ENCODE measurements around the gene KRTAP10-4.
"Not testable (repeated sequence)": the region's sequence is repeated elsewhere in the genome, so short reads cannot be mapped to it uniquely, and the experiment has no call there.

The KRTAP10-4 gene

DNA sequence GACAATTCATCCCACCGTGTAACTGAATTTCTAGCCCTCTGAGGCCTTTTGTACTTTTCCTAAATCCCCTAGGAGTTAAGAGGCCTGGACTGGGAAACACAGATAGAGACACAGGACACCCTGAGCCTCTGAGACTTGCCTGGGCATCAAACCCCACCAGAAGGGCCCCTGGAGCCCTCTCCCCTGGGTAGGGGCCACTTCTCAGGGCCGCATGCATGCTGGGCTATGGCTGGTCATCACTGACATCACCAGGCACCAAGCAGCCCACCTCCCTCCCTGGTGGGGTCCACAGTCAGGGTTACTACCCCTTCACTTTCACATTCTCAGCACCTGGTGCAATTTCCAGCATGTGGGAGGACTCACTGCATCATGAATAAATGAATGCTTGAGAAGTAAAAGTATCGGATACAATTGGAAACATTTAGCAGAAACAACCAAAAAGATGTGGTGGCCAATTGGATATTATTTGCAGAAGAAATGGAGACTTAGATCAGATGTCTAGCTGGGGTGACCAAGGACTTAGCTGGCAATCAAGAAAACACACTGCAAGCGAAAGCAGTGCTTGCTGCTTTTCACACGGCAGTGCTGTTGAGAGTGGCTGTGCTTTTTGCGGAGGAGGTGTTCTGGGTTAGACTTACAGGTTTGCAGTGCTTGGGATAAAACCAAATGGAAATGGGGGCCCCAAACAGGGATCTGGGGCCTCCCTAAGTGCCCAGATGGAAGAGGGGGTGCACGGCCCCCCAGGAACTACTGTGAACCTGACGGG, 25.9 kb downstream of the KRTAP10-4 start:
- DNase-seq (ENCODE audit: low spot score) = no peak

DNA sequence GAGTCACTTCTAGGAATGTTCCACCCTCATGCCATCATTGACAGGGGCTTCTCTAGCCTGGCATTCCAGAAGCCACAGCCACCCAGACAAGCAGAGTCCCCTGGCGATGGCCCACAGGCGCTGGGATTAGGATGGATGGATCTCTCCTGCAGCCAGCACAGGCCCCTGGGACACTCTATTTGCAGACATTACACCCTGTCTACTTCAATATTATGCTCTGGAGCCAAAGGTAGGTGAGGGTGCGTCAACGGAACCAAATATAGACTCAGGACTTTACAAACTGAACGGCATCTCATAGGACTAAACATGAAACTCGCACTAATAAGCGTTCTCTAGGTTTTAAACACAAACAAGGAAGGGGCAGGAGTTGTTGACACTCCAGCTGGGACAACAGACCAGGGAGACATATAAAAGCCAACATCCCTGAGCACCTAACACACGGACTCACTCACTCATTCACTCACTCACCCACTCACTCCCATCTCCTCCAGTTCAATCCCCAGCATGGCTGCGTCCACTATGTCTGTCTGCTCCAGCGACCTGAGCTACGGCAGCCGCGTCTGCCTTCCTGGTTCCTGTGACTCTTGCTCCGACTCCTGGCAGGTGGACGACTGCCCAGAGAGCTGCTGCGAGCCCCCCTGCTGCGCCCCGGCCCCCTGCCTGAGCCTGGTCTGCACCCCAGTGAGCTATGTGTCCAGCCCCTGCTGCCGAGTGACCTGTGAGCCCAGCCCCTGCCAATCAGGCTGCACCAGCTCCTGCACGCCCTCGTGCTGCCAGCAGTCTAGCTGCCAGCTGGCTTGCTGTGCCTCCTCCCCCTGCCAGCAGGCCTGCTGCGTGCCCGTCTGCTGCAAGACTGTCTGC, 26.8 kb downstream of the KRTAP10-4 start, which contains the start of gene KRTAP10-7:
KRTAP10-7 (plus strand) TSS at position 480 of the 861 bp plus-strand sequence; CDS start at position 505, 25 bp downstream.
- not testable (repeated sequence) for DNase-seq (ENCODE audit: low spot score)

DNA sequence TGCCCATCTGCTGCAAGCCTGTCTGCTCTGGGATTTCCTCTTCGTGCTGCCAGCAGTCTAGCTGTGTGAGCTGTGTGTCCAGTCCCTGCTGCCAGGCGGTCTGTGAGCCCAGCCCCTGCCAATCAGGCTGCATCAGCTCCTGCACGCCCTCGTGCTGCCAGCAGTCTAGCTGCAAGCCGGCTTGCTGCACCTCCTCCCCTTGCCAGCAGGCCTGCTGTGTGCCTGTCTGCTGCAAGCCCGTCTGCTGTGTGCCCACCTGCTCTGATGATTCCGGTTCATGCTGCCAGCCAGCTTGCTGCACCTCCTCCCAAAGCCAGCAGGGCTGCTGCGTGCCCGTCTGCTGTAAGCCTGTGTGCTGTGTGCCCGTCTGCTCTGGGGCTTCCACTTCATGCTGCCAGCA, 27.6 kb downstream of the KRTAP10-4 start:
- not testable (repeated sequence) for DNase-seq (ENCODE audit: low spot score)

DNA sequence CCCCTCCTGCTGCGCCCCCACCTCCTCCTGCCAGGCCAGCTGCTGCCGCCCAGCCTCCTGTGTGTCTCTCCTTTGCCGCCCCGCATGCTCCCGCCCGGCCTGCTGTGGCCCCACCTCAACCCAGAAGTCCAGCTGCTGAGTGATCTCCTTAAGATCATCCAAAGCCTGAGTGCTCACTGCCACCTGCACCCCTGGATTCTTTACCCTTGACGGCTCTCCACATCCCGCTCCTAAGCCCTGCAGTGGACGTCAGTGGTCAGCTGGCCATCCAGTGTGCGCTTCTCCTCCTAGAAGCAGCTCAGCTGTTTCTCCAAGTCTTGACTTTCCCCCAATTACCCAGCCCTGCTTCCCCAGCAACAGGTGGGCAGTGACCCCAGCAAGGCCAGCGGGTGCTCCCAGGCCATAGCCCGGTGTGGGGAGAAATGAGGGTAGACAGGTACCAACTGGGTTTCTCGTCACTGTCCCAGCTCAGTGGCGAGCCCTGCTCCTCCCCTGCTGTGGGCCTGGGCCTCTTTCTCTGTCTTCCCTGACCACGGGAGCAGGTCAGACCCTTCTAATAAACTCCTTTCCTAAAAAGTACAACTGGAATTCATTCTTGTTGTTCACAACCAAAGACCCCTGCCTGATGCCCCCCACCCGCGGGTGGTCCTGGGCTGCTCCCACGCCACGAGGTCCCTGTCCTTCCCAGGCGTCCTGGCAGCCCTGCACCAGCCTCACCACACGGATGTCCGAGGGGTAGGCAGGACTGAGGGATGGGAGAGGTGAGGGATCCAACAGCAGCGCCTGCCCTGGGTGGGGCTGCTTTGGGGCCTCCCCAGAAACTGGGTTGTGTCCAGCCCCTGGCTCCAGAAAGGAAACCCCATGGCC, 28.3 kb downstream of the KRTAP10-4 start:
- DNase-seq (ENCODE audit: low spot score) = no peak

DNA sequence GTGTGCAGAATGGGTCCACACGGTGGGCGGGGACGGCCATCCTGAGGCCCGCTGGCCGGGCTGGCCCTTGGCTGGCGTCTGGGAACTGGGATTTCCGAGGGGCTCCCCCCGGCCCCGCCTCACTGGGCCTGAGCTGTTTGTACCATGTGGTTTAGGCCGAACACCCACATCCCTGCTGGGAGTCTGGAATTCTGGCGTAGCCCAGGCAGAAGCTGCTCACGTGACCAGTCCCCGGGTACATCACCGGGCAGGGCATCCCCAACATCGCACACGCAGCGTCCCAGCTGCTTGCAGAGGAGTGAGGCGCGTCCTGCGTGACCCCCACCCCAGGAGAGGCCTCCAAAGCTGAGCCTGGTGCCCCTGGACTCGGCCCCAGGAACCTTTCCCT, 28.9 kb downstream of the KRTAP10-4 start:
- no peak for DNase-seq (ENCODE audit: low spot score)

DNA sequence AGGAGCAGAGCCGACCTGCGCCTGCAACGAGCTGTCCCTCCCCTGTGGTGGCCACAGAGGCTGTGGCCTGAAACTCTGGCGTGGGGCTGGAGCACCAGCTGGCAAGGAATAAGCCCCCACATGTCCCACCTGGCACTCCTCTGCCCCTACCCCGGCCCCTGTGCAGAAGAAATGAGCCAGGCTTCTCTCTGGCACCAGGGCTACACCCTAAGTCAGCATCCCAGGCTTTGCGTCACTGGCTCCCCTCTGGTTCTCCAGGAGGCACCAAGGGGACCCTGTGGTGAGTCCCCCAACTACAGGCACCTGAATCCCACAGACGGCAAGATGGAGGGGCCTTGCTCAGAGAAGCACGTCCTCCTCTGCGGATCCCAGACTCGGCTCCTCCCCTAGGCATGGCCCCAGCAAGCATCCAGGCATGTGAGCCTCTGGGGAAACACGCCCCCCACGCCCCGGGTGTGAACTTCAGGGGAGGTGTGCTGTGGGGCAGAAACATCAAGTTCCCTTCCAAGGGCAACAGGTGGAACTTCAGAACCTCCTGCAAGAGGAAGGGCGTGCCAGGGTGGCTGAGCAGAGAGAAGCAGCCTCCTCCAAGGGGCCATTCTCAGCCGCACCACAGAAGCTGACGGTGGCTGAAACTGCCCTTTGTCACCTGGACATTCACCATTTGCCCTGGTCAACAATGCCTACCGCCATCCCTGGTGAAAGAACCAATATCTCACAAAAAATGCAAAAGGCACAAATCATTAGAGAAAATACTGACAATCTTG, 29.8 kb downstream of the KRTAP10-4 start:
- DNase-seq (ENCODE audit: low spot score) = no peak

DNA sequence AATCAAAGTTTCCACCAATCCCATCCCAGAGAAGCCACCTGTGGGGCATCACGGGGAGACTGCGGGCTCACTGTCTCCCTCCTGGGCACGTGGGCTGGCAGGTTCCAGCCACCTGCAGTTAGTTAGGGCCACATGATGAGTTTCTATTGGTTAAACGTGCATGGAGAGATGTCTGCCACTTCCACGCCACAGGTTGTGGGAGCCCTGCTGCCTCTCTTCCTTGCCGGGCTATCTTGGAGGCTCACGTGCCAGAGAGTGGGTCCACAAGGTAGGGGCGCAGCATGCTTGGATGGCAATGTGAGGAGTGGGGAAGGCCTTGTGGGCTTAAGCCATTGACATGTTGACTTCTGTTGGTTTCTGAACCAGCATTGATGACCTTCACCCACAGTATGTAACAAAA, 30.4 kb downstream of the KRTAP10-4 start:
- DNase-seq (ENCODE audit: low spot score) = no peak

DNA sequence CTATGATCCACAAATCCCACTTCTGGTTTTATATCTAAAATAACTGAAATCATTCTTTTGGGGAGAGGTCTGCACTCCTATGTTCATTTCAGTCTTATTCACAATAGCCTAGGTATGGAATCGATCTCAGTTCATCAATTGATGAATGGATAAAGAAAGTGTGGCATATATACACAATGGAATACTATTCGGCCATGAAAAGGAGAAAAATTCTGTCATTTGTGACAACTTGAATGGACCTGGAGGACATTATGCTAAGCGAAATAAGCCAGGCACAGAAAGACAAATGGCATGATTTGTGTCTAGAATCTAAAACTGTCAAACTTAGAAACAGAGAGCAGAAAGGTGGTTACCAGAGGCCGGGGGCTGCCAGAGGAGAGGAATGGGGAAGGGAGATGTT, 33.0 kb downstream of the KRTAP10-4 start:
- no peak for DNase-seq (ENCODE audit: low spot score)

DNA sequence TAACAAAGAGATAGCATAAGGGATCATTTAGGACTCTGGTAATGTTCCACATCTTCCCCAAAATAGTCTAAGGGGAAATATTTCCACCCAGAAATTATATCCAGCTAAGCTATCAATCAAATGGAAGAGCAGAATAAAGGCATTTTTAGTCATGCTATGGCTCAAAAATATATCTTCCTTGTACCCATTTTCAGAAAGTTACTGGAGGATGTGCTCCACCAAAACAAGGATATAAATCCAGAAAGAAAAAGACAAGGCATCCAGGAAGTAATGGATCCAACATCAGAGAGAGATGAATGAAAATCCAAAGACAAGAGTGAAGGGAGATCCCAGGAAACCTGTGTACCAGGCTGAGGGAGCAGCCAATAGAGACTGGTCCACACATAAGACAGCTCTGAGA, 35.7 kb downstream of the KRTAP10-4 start:
- no peak for DNase-seq (ENCODE audit: low spot score)

DNA sequence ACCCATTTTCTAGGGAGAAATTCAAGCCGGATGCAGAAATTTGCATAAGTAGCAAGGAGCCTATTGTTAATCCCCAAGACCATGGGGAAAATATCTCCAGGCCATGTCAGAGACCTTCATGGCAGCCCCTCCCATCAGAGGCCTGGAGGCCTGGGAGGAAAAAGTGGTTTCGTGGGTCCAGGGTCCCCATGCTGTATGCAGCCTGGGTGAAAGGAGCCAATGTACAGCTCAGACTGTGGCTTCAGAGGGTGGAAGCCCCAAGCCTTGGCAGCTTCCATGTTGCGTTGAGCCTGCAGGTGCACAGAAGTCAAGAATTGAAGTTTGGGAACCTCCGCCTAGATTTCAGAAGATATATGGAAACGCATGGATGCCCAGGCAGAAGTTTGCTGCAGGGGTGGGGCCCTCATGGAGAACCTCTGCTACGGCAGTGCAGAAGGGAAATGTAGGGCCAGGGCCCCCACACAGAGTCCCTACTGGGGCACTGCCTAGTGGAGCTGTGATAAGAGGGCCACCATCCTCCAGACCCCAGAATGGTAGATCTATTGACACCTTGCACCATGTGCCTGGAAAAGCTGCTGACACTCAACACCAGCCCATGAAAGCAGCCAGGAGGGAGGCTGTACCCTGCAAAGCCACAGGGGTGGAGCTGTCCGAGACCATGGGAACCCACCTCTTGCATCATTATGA, 36.8 kb downstream of the KRTAP10-4 start:
- DNase-seq (ENCODE audit: low spot score) = not testable (repeated sequence)

DNA sequence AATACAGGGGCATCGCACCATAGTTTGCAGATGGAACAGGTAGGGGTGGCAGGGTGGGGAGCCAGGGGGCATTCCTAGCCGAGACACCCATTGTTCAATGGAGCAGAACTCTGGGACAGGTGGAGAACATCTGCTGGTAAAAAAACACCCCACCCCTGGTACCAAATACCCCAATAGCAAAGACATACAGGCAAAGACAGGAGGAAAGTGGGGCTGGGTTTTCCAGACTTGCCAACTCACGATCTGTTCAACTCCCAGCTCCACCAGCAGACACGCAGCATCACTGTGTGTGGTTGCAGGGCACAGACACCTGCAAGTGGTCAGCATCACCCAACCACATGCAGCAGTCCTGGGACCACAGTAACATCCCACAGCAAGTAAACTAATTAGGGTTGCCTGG, 38.0 kb downstream of the KRTAP10-4 start:
- no peak for DNase-seq (ENCODE audit: low spot score)

DNA sequence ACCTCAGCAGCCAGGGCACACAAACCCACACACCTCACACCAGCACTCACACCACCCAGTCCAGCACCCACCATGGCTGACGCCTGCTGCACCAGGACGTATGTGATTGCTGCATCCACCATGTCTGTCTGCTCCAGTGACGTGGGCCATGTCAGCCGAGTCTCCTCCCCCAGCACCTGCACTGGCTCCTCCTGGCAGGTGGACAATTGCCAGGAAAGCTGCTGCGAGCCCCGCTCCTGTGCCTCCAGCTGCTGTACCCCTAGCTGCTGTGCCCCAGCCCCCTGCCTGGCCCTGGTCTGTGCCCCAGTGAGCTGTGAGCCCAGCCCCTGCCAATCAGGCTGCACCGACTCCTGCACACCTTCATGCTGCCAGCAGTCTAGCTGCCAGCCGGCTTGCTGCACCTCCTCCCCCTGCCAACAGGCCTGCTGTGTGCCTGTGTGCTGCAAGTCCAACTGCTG, 38.5 kb downstream of the KRTAP10-4 start, which contains the start of gene KRTAP10-8:
KRTAP10-8 (plus strand) TSS at position 51 of the 458 bp plus-strand sequence; CDS start at position 73, 22 bp downstream.
- DNase-seq (ENCODE audit: low spot score) = no peak

DNA sequence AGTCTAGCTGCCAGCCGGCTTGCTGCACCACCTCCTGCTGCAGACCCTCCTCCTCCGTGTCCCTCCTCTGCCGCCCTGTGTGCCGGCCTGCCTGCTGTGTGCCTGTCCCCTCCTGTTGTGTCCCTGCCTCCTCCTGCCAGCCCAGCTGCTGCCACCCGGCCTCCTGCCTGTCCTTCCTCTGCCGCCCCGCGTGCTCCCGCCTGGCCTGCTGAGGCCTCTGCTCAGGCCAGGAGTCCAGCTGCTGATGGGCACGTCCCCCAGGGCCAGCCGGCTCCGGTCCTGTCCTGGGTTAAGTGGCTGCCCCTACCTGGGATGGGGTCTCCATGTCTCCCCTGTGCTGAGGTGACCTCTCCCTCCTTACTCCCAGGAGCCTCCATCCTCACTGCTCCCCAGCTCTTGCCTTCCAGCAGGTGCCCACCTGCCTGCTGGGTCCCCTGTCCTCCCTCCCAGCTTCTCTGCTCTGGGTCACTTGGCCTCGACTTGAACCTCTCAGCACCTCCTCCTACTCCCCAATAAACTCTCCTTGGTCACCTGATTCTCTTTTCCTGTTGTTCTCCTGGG, 39.2 kb downstream of the KRTAP10-4 start:
- no peak for DNase-seq (ENCODE audit: low spot score)

DNA sequence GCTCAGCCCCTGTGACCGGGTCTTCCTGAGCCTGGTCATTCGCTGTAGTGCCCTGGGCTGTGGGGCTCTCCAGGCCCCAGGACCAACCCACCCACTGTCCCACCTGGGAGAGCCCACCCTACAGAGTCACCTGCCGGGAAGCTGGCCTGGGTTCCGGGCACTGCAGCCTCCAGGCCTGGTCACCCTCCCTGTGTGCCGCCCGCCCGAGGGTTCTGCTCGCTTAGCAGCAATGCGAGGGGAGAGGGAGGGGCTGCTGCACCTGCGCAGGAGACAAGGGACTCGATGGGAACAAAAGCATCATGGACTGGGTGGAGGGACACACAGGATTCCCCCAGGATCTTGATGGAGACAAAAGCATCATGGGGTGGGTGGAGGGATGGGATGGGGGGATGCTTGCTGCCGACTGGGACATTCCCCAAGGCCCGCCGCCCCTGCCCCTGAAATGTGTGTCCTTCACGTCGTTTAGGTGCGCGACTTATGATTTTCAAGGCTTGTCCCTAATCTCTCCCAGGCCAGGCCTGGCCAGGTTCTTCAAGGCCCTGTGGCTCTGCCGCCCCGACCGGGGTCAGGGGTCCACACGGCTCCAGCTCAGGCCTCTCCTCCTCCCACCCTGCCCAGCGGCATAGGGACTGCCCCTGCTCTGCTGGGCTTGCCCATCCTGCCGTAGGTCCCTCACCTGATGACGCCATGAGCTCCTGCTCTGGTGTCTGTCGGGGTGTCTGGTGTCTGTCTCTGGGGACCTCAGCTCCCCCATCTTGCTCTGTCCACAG, 40.0 kb downstream of the KRTAP10-4 start:
- no peak for DNase-seq (ENCODE audit: low spot score)

DNA sequence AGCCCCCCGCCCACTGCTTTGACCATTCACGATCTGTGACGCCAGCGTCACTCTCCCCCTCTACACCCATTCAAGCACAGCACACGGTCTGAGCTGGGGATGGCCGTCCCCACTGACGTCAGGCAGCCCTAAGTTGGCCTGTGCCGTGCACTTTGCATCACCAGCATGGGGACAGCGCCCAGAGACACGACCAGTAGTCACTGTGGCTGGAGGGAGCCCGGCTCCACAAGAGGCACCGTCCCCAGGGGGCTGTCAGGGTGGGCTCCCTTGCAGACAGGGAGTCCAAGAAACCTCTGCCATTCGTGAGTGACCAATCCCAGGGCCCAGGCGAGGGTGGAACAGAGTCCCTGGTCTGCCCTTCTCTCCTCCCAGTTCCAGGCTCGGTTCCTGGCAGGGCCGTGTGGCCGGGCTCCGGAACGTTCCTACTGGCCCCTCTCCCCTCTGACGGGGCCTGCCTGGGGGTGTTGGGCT, 40.7 kb downstream of the KRTAP10-4 start:
- DNase-seq (ENCODE audit: low spot score) = no peak

DNA sequence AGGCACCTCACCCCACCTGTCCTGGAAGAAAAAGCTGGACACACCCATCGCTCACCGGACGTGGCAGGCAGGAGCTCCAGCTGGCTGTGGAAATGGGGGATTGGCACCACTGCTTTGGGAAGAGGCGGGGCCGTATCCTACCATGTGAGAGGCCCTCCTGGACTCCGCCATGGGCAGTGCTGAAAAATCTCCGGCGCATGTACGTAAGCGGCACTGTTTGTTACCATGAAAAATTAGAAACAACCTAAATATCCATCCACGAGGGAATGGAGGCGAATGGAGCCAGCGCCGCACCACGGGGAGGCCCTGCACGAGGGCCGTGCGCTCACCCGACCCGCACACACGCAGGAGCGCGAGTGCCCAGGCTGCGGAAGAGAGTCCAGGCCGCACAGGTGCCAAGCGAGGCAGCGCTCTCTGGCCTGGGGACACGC, 41.4 kb downstream of the KRTAP10-4 start:
- no peak for DNase-seq (ENCODE audit: low spot score)

DNA sequence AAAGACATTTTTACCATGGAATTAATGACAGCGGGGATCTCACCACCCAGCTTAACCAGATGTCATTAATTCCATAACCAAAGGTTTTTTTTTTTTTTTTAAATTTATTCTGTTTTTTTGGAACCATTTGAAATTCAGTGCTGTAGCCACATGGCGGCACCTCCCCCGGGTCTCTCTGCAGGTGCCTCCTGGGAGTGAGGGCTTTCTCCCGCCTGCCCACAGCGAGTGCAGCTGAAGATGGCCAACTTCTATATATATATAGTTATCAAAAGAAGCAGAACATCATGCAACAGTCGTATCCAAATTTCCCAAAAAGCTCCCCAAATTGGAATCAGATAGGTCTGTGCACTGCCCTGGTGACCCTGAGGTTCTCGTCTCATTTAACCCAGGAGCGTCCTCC, 41.9 kb downstream of the KRTAP10-4 start:
- no peak for DNase-seq (ENCODE audit: low spot score)

DNA sequence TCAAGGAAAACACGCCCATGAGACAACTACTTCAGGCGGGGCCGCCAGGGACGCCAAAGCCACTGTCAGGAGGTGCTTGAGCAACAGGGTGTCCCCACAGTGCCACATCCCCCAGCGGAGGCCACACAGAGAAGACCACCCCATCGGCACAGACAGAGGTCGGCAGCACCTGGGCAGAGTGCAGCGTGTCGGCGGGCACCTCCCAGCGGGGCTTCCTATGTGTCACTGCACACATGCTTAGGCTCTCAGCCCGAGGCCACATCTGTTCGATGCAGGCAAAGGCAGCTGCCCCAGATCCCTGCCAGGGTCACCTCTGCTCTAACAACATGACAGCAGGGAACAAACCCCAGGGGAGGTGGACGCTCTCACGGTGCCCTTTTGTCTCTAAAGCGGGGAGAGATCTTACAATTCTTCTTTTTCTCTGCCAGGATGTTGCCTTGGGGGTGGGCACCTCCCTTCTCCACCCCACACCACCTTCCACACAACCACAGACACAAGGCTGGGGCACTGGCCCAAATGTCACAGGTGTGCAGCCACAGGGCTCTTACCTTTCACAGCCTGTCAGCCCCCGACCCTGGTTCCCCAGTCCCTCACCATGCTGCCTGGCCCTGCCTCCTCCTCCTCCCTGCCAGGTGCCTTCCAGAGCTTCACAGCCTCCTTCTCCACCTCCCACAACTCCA, 42.5 kb downstream of the KRTAP10-4 start:
- DNase-seq (ENCODE audit: low spot score) = no peak

DNA sequence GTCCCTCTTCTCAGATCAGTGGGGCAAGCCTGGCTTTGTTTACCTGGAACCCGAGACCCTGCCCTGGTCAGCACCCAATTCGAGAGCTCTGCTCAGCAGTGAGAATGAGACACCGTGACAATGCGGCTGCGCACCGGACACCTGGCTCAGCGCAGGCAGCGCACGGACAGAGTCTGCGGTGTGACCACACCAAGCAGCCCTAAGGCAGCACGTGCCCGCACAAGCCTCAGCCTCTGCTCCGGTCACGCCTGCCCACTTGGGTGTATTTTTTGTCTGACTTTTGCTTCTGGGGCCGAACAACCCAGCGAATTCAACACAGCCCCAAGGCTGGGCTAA, 43.0 kb downstream of the KRTAP10-4 start:
- DNase-seq (ENCODE audit: low spot score) = no peak
